Suppressor macrophage treated with lipopolysaccharide for 4 hours (primary cell): ENCODE results near the gene DRD1.
"Not testable (repeated sequence)": the region's sequence is repeated elsewhere in the genome, so short reads cannot be mapped to it uniquely, and the experiment has no call there.

ENCODE experiments used
- DNase-seq: peaks from one replicate; pipeline ENCODE4 v3.0.0-alpha.2; 2020

Gene DRD1

DNA sequence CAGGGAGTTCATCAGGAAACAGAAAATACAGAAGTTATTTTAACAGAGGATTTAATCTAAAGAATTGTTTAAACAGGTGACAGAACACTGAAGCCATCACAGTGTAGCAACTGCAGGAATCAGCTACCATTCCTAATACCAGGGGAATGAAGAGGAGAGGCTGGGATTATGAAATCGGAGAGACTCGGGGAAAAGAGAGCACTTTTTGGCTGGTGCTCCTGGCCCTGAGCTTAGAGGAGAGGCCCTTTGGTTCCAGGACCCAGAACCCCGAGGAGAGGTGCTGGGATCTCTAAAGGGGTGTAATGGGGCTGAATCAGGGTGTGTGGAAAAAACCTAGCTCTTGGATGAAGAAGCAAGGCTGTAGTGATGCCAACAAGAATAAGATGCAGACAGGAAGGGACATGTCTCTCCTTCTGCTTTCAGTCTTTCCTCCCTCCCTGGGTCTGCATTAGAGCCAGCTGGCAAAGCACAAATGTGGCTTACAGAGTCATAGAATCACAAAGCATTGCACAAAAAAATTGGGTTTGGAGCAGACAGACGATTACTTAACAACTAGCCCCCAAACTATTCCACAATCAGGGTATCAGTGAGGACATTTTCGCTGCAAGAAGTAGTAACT lies 22.8 kb upstream of the DRD1 start:
- DNase-seq: no peak

DNA sequence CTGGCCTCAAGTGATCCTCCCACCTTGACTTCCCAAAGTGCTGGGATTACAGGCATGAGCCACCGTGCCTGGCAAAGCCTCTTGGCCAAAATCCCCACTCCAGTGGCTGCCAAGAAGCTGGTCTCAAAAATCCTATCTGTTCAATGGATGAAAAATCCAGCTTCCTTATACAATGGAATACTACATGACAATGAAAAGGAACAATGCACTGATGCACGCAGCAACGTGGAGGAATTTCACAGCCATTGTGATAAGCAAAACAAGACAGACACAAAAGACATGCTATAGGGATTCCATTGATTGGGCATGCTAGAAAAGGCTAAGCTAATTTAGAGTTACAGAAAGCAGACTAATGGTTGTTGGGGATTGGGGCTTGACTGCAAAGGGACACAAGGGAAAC lies 21.3 kb upstream of the DRD1 start:
- DNase-seq: no peak

DNA sequence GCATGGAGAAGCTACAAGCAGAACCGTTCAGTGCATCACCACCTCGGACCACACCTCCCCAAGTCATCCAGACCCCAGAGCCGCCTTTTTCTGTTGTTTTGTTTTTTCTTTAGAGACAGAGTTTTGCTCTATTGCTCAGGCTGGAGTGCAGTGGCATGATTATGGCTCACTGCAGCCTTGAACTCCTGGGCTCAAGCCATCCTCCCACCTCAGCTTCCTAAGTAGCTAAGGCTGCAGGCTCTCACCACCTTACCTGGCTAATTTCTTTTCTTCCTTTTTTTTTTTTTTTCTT lies 20.9 kb upstream of the DRD1 start:
- DNase-seq: no peak

DNA sequence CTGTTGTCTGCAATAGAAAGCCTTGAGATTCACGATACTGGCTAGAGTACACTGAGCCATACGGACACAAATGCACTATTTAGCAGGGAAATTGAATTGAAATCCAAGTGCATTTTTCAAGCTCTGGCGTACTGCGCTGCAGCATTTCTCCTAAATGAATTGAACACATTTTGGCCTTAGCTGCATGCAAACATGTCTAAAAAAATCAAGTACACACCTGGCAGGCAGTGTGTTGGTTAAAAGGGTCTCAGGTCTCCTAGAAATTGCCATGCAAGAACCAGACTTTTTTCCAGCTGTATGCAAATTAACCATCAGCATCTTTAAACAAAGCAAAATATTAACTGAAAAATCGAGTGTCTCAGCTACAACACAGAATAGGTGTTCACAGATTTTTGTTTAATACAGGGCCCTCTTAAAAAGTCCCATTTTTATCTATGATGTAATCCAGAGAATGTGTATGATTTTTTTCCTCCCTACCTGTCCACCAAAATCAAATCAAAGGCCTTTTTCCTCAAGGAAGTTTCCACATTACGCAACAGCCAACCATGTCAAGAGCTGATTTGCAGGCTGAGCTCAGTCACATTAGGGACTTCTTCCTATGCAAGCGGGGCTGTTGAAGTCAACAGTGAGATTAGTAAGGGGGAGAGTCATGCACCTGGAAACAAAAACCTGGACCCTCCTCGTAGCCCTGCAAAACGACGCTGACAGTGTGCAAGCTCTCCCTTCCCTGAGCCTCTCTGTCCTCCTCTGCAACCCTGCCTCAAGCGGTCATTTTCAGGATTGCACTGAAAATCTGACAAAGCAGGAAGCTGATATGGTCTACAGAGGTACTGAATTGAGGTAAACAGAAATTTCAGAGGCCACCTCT lies 20.3 kb upstream of the DRD1 start:
- peak; percentile 52 for DNase-seq

DNA sequence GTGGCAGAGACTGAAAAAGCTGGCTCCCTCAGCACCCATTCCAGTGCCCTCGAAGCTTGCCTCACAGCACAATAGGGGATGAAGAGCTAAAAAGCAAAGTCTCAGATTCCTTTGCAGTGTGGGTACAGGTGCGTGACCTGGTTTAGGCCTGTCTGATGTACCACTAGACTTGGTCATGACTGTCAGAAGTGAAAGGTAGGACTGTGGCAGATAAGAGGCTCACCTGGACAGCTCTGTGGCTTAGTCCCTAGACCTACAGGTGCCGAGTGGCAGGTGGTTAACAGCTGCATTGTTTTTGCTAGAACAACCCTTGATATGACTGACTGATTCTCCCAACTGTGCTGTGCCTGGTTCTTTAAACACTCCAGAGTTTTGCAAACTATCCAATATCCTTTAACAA lies 19.7 kb upstream of the DRD1 start:
- no peak for DNase-seq

DNA sequence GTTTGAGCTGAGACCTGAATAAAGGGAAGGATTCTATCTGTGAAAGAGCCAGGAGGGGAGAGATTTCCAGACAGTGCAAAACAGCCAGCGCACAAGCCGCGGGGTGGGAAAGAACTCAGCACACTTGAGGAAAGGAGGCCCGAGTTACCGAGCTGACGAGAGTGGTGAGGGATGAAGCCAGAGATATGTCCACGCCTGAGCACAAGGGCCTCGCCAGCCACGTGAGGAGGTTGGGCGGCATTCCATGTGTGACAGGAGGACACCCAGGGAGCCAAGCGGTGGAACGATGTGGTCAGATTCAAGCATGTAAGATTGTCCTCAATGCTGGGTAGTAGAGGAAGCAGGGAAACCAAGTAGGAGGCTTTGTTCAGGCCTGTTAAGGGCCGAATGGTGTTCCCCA lies 17.4 kb upstream of the DRD1 start:
- DNase-seq: no peak

DNA sequence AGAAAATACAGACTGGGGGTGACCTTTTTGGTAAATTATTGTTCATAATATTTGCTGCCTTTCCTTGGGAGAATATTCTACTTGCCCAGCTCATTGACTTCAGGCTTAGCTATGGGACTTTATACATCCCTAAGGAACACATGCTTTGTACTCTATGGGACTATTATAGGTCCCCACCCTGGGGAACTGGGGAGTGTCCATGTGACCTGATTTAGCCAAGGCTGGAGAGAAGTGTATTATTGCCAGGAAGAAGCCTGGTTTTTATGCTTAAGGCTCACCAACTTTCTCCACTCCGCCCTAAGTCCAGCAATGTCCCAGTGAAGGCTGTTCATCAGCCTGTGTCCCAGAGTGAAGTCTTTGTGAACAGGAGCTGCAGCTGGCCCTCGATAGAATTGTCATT lies 16.6 kb upstream of the DRD1 start:
- DNase-seq: no peak

DNA sequence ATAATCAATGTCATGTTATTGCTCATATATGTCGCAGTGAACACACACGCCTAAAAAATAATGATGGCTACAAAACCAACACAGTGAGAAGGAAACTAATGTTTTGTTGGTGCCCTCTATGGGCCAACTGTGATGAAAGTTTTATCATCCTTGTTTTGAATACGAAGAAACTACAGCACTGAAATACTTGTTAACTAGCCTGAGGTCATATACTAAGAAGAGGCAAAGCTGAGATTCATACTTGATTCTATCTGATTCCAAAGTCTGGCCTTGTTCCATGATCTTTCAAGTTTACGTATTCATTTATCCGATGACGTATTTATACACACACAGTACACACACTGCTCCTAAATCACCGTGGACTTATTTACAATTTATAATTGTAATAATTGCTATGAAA lies 16.1 kb upstream of the DRD1 start:
- no peak for DNase-seq

DNA sequence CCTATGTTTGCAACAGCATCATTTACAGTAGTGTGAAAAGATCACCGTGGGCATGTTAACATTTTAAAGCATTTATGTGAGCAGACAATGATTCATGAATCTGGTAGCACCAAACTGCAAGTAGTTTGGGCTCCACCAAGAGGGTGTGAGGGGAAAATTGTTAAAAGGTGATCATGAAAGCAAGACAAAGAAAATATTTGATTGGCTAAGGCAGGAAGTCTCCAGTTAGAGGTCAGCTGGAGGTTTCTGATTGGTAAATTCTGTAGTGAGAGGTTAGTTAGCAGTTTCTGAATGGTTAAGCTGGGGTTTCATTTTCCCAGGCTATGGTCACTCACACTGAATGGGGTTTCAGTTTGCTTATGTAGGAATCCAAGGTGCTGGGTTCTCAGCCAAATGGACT lies 13.5 kb upstream of the DRD1 start:
- peak; percentile 2 for DNase-seq

DNA sequence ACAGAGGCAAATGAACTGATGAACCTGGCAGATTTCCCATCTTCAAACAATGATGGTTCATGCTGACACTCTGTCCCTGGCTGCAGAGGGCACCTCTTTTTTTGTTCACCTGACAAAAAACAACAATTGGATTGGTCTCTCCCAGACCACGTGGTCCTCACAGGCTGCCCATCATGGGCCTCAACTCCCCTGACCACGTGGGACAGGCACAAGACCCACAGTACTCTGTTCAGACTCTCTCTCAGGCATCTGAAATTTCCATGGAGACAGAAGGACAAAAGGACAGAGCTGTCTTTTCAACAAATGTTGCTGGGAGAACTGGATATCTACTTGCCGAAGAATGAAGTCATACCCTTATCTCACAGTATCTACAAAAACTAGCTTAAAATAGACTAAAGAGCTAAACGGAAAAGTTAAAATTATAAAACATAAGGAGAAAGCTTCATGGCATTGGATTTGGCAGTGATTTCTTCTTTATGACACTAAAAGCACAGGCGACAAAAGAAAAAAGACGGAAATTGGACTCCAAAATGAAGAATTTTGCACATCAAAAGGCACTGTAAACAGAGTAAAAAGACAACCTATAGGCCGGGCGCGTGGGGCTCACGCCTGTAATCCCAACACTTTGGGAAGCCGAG lies 12.2 kb upstream of the DRD1 start:
- no peak for DNase-seq

DNA sequence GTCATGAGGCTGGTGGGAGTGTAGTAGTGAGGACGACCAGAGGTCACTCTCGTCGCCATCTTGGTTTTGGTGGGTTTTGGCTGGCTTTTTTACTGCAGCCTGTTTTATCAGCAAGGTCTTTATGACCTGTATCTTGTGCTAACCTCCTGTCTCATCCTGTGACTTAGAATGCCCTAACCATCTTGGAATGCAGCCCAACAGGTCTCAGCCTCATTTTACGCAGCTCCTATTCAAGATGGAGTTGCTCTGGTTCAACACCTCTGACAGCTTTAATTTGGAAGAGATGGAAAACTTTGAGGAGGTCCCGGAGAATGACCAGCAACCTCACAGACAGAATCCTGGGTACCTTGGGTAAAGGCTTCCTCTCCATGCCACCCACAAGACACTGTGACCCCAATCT lies 10.4 kb upstream of the DRD1 start:
- not testable (repeated sequence) for DNase-seq

DNA sequence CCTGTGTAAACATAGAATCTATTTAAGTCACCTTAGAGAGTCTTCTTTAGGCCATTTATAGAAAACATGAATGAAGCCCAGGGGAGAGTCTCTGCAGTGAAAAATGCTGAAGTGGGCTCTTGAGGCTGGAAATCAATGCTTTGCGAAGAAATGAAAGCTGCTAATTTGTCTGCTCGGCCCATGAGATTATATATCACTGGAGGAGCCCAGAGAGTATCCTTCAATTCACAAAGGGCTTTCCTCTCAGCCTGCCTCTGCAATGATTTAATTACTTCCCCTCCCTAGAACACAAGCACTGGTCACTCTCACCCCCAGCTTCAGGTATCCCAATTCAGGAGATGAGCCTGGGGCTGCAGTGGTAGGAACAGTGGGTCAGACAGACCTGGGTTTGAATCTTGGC lies 8.2 kb upstream of the DRD1 start:
- DNase-seq: no peak

DNA sequence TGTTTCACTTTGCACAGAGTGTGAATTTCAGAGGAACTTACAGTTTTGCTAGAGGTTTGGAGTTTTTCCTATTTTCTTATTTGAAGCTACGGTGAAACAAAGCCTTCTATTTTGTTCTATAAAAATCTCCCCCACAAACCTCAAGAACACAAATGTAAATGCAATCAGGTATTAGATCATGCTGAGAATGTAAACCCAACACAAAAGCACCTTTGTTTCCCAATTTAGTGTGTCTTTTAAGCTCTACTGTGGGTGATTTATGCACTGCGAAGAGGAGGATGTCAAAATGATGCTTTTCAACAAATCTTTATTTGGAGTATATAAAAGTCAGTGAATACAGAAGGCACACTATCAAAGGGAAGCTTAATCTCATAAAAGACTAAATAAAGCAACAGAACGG lies 4.3 kb upstream of the DRD1 start:
- no peak for DNase-seq

DNA sequence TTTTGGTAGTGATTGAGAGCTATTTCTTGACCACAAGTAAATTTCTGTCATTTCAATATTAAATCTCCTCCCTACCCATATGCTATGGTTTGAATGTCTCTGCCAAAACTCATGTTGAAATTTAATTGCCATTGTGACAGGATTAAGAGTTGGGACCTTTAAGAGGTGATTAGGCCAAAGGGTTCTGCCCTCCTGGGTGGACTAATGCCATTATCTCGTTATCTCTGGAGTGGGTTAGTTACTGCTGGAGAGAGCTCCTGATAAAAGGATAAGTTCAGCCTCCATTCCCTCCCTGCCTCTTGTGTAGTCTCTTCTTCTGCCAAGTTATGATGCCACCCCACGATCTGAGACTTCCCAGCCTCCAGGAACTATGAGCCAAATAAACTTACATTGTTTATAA lies 3.6 kb upstream of the DRD1 start:
- DNase-seq: no peak

DNA sequence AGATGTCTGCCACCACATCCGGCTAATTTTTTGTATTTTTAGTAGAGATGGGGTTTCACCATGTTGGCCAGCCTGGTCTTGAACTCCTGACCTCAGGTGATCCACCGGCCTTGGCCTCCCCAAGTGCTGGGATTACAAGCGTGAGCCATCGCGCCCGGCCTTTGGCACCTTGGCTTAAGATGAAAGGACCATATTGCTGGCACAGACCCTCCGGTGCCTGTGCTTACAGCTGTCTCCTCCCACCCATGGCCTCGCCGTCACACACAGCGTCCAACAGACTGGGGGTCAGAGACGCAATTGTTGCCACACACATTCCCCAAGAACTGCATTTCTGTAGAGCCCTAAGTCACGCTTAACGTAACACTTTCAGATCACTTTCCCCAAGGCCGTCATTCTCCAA lies 2.4 kb upstream of the DRD1 start:
- DNase-seq: not testable (repeated sequence)

DNA sequence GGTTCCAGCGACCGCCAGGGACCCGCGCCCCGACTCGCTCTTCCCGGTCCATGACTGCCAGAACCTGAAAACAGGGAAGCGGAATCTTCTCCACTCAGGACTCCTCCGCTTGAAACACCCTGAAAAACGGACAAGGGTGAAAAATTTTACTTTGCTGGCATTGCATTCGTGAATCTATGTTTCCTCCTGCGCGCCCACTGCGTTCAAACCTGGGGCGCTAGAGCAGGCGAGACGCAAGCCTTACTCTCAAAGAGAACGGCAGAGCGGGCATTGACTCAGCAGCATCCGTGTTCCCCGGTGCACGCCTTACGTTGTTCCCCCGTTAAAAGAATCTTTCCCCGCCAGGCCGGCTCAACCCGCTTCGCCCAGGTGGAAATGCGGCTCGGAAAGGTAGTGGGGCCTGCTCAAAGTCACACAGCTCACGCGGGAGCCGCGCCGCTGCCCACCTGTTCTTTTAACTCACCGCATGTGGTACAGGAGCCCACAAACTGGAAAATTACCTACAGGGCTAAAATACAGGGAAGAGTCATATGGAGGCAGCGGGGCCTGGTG lies 999 bp upstream of the DRD1 start:
- no peak for DNase-seq

DNA sequence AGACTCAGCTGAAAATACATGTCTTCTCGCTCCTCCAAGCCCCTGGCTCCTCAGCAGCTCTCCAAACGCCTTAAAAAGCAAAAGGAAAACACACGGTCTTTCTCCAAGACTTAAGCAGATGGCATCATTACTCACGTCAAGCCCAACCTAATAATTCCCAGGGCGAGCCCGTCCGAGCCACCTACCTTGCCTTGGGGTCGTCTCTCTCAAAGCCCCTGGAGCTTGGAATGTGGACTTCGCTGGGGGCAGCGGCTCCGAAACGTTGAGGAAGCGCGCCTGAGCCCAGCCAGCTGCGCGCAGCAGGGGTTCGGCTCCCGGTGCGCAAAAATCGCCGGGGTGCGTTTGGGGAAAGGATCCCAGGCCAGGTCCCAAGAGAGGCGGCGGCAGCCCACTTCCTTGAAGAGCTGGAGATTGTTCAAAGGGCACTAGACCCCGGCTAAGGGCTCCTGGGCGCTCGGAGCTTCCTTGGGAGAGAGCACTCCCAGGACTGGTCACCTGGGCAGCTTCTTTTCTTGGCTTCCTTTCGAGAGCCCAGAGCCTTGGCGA lies 395 bp downstream of the DRD1 start:
- DNase-seq: no peak

DNA sequence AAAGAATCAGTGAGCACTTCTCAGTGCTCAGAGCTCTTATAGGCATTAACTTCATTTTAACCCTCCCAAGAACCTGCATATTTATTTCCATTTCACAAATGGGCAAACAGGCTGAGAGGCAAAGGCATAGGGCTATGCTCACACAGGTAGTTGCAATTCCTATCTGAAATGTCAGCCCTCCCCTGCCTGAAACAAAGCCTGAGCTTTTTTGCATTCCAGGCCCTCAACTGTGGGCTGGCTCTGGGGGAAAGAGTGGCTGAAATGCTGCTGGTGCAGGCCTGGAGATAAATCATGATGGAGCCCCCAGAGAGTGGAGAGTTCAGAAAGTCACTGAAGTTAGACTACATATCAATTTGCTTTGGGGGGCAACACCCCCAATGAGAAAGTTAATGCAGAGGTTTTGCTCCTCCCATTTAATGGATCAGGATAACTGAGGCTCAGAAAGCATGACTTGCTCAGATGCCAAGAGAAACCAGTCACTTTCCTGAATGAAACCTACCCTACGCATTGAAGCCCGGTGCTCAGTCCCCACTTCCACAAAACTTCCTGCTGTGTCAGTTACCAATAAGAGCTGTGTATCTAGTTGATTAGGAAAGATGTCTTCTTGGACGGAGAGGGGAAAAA lies 5.6 kb downstream of the DRD1 start:
- DNase-seq: no peak

DNA sequence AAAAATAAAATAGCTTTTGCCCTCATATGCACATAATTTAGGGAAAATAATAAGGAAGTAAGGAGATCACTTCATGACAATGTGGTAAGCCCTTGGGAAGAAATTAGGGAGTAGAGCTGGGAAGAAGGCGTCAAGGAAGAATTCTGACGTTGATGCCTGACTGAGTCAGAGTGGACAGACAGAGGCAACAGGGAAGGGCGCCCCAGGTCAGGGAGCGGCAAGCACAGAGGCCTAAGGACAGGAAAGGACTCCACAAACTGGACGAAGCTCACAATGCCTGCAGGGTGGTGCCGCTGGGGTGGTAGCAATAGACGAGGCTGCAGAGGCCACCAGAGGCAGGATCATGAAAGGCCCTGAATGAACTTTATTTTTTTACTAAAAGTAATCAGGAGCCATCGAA lies 7.6 kb downstream of the DRD1 start:
- DNase-seq: no peak

DNA sequence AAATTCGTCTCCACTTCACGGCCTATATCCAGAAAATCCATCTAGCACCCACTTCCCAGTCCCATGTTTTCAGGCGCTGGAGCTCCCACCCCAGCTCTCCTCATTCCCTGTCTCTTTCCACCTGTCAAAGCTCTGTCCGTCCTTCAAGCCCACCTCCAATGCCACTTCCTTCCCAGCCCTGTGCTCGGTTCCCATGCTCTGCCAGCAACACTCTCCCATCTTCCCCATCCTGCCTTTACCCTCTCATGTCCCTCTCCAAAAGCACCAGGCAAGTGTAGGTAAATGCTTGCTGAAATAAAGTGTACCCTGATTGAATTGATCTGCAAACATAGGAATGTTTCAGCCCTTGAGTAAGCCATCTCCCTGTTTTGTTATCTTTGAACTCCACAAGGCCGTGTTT lies 9.2 kb downstream of the DRD1 start:
- DNase-seq: no peak

DNA sequence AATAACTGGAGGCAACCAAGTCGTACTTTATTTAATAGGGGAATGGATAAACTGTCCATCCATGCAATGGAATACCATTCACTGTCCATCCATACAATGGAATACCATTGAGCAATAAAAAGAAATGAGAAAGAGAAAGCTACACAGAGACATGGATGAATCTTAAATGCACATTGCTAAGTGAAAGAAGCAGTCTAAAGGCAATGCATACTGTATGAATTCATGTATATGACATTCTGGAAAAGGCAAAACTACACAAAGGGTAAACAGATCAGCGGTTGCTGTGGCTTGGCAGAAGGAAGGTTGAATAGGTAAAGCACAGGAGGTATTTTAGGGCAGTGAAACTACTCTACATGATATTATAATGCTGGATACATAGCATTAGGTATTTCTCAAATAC lies 16.2 kb downstream of the DRD1 start:
- no peak for DNase-seq

DNA sequence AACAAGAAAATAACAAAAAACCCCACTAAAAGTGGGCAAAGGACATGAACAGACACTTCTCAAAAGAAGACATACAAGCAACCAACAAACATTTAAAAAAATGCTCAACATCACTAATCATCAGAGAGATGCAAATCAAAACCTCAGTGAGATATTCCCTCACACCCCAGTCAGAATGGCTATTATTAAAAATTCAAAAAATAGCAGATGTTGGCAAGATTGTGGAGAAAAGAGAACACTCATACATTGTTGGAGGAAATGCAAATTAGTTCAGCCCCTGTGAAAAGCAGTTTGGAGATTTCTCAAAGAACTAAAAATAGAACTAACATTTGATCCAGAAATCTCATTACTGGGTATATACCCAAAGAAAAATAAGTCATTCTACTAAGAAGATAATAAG lies 19.4 kb downstream of the DRD1 start:
- not testable (repeated sequence) for DNase-seq

DNA sequence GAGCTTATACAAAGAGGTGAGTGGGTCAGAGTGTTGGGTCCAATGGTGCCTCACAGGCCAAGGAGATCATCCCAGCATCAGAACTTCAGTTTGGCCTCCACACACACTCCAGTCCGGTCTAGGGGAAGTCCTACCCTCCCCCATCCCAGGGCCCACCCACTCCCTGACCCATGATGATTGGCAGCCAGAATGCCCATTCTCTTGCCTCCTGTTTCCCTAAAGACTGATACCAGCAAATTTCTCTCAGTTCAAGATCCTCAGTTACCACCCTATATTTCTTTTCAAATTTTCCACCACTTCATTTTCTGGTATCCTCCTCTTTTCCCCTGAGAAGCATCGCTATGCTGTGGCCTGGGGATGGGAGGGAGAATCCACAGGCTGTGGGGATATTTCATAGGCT lies 21.9 kb downstream of the DRD1 start:
- DNase-seq: no peak

DNA sequence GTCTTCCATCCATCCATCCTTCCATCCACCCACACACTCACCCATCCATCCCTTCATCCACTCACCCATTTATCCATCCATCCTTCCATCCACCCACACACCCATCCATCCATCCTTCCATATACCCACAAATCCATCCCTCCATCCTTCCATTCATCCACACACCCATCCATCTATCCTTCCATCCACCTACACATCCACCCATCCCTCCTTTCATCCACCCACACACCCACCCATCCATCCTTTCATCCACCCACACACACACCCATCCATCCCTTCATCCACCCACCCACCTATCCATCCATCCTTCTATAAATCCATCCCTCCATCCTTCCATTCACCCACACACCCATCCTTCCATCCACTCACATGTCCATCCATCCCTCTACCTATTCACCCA lies 23.6 kb downstream of the DRD1 start:
- no peak for DNase-seq
